Measurements from ENCODE around the gene RHOT2. TPM values are rescaled to one million over a fixed set of nuclear protein-coding genes. Genes with fewer than 3 reads are reported as not detected.
"Not testable (repeated sequence)": the region's sequence is repeated elsewhere in the genome, so short reads cannot be mapped to it uniquely, and the experiment has no call there.

RHOT2 gene
- total RNA-seq, 1 experiment from 2014 or later: 42.7 TPM

DNA sequence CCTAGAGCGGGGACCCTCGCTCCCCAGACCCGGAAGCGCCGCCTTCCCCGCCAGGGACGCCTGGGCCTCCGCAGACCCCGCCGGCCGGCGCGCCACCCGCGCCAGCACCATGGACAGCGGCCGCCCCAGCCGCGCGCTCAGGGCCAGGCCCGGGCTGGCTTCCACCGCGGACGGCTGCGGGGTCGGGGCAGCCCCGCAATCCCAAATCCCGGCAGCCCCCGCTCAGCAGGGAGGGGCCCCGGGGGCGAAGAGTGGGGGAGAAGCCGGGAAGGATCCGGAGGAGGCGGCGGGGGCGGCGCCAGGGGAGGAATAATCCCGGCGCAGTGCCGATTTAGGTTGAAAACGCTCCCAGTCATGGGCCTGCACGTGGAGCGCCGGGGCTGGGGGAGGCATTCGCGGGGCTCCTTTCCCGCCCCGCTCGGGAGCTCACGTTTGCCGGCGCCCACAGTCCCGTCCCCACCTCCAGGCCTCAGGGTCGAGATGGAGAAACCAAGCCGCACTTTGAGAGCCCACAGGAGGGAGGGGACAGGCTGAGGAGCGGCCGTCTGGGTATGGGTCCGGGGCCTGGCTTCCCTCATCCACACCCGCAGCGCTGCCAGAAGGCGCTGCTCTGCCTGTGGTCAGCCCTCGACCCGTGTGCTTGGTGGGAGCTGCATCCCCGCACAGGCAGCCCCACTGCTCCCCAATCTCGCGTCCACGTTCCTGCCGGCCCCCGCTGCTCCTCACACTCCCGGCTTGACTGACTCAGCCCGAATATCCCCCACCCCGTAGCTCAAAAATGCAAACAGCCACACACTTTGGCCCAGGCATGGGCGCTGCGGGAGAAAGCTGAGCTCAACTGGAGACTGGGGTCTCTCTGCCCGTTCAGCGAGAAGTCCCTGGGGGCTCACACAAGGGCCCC, 33.0 kb downstream of the RHOT2 start:
- no peak for DNase-seq (ENCODE audit: low read depth, low spot score)
- in situ Hi-C loops (cut with HindIII; ENCODE audit: low pct_unique_long_range_greater_than_20kb, low sequenced_read_pairs): no loop called here

DNA sequence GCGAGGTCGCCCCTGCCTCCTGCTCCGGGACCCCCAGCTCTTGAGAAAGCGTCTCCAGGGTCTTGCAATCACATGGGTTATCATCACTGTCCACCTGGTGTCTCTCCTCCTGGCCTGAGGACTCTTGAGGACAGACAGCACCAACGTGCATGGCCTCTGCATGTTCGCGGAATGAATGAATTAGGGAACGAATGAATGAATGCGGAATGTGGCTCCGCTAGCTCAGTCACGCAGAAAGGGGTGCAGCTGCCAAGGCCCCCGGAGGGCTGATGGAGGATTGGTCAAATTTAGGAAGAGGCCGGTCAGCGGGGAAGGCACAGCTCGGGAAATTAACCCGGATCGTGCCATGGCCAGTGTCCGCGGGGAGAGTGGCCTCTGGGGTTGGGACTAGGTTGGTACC, 34.4 kb downstream of the RHOT2 start:
- DNase-seq (ENCODE audit: low read depth, low spot score): no peak
- in situ Hi-C loops (cut with HindIII; ENCODE audit: low pct_unique_long_range_greater_than_20kb, low sequenced_read_pairs): no loop called here

DNA sequence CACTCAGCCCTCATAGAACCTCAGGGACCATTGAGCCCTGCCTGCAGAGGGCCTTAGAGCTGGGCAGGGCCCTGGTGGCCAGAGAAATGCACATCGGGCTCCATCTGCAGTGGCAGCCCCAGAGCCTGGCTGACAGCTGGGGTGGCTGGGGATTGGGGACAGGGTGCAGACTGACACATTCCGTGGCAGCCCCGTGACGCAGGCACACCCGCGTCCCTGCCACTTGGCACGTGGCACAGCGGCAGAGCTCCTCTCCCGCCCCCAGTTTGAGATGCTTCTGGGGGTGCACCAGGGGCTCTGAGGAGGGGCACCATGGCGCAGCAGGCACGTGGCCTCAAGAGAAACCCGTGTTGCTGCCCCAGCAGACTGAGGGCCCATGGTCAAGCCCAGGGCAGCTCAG, 35.5 kb downstream of the RHOT2 start:
- in situ Hi-C loops (cut with HindIII; ENCODE audit: low pct_unique_long_range_greater_than_20kb, low sequenced_read_pairs): no loop called here
- no peak for DNase-seq (ENCODE audit: low read depth, low spot score)

DNA sequence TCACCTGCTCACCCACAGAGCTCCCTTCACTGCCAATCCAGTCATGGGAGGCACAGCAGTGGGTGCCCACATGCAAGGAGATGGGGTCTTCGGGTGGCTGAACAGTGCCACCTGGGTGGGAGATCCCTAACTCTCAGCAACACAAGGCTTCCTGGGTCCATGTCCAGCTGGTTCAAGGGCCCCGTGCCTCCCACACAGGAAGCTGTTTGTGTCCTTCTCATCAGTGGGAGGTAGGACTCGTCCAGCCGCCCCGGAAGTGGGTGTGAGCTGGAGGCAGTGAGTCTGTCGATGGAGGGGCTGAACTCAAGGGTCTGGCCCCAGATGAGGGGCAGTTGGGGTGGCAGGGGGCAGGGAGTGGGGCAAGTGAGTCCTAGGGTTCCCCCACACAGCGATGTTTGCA, 36.1 kb downstream of the RHOT2 start:
- in situ Hi-C loops (cut with HindIII; ENCODE audit: low pct_unique_long_range_greater_than_20kb, low sequenced_read_pairs): no loop called here
- no peak for DNase-seq (ENCODE audit: low read depth, low spot score)

DNA sequence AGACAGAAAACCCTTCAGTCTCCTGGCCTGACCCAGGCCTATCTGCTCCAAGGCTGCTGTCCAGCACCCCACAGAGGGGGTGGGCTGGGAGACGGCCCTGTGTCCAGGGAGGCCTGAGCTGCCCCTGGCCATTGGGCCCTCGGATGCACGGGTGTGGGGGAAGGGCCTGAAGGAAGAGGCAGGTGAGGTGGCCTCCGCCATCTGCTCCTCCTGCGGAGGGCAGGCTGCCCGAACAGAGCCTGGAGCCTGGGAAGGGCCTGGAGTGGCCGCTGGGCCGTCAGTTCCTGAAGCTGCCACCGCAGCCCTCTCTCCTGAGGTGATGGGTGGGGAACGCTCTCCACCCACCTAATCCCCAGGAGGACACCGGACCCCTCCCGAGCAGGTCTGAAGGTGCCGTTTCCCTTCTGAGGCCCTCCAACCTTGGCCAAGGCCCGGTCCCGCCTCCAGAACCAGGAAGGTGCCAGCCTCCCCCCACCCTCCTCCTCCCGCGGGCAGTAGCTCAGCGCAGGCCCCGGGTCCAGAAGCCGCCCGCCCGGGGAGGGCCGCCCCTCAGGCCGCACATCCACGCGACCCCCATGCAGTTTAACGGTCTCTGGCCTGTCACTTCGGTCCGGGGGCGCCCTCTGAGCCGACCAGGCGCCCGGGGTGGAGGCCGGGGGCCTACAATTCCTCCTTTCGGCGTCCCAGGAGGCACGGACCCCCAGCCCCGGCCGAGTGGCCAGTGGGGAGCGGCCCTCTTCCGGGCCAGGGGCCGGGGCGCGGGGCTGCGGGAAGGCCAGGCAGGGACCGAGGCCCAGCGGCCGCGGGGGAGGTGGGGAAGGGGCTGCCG, 36.8 kb downstream of the RHOT2 start:
- in situ Hi-C loops (cut with HindIII; ENCODE audit: low pct_unique_long_range_greater_than_20kb, low sequenced_read_pairs): no loop called here

DNA sequence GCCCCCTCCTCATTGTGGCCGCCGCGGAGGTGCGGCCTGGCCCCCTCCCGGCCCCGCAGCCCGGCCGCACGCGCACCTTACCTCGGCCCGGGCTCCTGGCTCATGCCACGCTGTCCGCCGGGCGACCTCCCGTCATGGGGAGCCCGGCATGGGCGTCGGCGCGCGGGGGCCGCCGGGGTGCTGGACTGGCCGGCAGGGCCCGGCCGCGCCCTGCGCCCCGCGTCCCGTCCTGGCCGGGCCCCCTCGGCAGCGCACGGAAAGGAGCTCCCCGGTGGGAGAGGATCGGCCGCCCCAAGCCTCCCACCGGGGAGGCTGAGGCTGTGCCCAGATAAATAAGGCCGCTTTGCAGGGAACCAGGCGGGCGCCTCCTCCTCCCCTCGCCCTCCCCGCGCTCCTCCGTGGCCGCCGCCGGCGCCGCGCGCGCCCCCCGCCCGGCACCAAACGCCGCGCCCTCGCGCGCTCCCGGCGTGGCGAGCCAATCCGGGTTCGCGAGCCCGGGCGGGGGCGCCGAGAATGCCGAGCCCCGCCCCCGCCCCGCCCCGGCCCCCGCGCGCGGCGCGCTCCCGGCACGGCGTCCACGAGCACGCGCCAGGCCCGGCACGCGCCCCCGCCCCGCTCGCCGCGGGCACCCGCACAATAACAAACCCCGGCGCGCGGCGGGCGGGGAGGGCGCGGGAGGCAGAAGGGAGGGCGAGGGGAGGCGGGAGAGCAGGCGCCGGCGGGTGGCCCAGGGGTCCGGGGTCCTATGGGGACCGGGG, 37.7 kb downstream of the RHOT2 start, which contains the start of gene FBXL16:
Gene FBXL16, minus strand, starts transcription at position 371 of the 758 bp plus-strand sequence. CDS start 8,396 bp downstream, outside the sequence.
- DNase-seq (ENCODE audit: low read depth, low spot score): peak; percentile 53
- in situ Hi-C loops (cut with HindIII; ENCODE audit: low pct_unique_long_range_greater_than_20kb, low sequenced_read_pairs): no loop called here

More for the DNA sequence above, 36.8 kb downstream of the RHOT2 start:
- DNase-seq (ENCODE audit: low read depth, low spot score): no peak

DNA sequence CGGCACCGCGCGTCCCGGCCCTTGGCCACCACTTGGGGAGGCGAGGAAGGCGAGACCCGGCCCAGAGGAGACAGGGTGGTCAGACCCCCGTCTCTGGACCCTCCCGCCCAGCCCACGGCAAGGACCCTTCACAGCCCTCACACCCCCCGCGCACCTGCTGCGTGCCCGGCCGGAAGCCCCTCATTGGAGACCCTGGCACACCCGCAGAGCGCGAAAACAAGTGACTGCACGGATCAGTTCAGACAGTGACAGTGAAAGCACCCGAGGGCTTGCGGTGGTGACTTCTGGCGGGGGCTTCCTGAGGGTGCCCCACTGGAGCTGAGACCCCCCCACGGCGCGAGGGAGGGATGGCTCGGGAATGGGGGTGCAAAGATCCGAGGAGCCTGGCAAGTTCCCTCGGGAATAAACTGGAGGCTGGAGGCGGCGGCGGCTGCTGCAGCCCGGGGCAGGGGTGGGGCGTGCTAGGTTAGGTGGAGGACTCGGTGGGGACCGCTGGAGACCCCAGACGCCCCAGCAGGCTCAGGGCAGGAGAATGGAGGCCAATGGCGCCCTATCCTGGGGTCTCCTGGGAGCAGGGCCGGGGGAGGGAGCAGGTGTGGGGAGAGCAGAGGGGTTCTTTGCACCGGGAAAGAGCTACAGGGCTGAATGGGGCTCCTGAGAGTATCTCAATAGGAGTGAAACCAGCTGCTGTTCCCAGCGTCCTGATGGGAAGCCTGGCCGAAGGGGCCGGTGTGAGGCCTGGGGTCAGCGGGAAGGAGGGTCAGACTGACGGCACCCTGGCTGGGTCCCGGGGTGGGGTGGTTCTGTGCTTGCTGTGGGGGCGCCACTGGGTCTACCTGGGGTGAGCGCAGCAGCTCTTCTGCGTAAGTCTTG, 38.5 kb downstream of the RHOT2 start:
- in situ Hi-C loops (cut with HindIII; ENCODE audit: low pct_unique_long_range_greater_than_20kb, low sequenced_read_pairs): no loop called here
- no peak for DNase-seq (ENCODE audit: low read depth, low spot score)

DNA sequence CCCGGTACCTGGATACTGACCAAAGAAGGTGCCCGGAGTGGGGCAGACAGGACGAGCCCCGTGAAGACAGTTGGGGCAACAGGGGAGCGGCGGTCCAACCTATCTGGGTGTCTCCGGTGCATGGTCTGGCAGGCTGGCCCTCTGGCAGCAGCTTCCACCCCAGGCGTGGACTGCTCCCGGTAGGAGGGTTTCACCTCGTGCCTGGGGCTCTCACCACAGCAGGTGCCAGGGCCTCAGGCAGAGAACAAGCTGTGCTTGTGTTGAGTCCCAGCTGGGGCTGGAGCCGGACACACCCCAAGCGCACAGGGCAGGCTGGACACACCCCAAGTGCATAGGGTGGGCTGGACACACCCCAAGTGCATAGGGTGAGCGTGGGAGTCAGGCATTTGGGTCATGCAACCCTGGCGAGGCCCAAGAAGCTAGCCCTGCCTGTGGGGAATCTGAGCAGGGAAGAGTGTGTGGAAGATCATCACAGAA, 39.2 kb downstream of the RHOT2 start:
- no peak for DNase-seq (ENCODE audit: low read depth, low spot score)
- in situ Hi-C loops (cut with HindIII; ENCODE audit: low pct_unique_long_range_greater_than_20kb, low sequenced_read_pairs): no loop called here

DNA sequence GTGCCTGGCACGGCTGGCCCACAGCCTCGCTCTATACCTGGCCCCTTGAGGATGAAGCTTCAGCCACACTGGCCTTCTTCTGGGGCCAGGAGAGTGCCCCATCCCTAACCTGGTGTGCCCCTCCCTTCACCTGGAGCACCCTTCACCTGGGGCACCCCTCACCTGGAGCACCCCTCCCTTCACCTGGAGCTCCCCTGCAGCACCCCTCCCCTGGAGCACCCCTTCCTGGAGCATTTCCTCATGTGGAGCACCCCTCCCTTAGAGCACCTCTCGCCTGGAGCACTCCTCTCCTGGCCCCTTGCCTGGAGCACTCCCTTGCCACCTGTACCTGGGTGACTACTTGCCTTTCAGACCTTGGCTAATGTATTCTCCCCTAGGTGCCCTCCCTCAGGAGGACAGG, 40.1 kb downstream of the RHOT2 start:
- in situ Hi-C loops (cut with HindIII; ENCODE audit: low pct_unique_long_range_greater_than_20kb, low sequenced_read_pairs): no loop called here
- DNase-seq (ENCODE audit: low read depth, low spot score): no peak

DNA sequence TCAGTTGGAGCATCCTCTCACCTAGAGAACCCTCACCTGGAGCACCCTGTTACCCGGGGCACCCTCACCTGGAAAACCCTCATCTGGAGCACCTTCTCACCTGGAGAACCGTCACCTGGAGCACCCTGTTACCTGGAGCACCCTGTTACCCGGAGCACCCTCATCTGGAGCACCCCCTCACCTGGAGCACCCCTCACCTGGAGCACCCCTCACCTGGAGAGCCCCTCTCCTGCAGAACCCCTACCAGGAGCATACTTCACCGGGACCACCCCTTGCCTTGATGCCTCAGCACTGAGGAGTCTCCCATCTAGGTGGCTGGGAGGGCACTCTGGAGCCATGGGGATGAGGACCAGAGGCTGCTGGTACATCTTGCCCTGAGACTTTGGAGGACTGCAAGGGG, 41.0 kb downstream of the RHOT2 start:
- in situ Hi-C loops (cut with HindIII; ENCODE audit: low pct_unique_long_range_greater_than_20kb, low sequenced_read_pairs): no loop called here
- DNase-seq (ENCODE audit: low read depth, low spot score): no peak

DNA sequence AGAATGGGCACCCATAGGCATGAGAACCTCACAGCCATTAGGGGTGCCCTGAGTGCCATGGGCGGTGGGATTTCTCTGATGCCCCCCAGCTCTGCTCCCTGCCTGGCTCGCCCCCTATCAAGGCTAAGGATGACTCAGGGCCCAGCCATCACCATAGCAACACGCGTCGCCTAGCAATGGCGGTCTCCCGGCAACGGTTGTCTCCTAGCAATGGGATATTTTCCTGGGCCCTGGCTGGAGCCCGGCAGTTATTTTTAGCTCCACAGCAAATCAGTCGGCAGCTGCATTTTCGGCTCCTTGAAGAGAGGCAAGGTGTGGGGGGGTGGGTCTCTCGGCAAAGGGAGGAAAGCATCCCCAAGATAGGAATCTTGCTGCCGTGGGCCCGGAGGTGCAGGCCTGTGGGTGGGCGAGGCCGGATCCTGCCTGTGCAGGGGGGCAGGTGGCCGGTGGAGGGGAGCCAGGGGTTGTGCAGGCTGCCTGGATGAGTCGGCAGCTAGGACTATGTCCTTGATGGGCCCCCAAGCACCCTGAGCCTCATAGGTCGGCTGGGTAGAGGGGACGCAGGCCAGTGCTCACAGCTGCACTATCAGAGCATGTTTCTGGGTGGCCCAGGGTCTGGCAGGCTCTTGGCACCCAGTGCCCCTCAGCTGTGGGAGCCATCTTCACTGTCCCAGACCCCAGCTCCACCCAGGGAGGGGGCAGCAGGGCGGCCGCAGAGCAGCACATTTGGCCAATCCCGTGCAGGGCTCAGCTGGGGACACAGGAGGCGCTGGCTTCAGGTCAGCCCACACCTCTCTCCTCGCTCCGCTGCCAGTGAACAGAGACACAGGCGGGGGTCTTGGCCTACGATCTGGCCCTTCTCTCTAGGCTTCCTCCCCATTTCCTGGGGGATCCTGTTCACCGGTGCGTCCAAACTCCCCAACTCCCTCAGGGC, 41.9 kb downstream of the RHOT2 start:
- DNase-seq (ENCODE audit: low read depth, low spot score): peak; percentile 48
- in situ Hi-C loops (cut with HindIII; ENCODE audit: low pct_unique_long_range_greater_than_20kb, low sequenced_read_pairs): no loop called here

DNA sequence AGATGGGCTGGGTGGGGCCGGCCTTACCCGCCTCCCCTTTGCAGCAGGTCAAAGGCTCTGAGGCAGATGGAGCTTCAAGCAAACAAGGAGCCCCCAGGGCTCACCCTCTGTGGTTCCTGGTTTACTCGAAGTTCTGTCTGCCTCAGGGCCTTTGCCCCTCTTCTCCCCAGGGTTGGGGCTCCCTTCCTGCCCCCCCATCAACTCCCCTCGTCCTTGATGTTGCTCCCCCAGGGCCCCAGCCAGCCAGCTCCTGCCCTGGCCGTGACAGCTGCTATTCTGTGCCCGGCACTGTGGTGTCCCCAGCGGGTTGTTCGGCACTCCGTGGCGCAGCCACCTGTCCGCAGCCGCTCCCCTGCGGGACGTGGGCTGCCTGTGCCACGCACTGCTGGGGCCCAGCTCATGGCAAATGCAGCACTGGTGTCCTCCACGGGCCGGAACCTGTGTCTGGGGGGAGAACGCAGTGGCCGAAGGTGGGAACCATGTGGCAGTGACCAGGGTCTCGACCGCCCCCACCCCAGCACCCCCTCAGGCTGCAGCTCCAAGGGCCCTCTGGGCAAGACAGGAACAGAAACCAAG, 42.7 kb downstream of the RHOT2 start:
- in situ Hi-C loops (cut with HindIII; ENCODE audit: low pct_unique_long_range_greater_than_20kb, low sequenced_read_pairs): no loop called here
- DNase-seq (ENCODE audit: low read depth, low spot score): no peak

DNA sequence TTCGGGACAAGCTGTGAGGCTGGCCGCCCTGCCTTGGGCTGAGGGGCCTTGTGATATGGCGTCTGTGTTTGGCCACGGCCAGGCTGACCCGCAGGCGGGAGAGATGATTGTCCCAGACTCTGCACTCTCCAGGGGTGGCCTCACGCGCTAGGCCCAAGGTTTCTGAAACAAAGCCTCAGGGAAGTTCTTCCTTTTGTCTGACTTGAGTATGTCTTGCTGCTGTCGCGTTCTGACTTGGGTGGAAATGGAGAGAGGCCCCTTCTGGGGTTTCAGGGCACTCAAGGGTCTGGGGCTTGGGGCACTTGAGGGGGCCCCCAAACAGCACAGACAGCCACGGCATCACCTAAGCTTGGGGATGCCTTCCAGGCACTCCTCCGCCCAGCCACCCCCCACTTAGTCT, 43.2 kb downstream of the RHOT2 start:
- in situ Hi-C loops (cut with HindIII; ENCODE audit: low pct_unique_long_range_greater_than_20kb, low sequenced_read_pairs): no loop called here
- DNase-seq (ENCODE audit: low read depth, low spot score): no peak

DNA sequence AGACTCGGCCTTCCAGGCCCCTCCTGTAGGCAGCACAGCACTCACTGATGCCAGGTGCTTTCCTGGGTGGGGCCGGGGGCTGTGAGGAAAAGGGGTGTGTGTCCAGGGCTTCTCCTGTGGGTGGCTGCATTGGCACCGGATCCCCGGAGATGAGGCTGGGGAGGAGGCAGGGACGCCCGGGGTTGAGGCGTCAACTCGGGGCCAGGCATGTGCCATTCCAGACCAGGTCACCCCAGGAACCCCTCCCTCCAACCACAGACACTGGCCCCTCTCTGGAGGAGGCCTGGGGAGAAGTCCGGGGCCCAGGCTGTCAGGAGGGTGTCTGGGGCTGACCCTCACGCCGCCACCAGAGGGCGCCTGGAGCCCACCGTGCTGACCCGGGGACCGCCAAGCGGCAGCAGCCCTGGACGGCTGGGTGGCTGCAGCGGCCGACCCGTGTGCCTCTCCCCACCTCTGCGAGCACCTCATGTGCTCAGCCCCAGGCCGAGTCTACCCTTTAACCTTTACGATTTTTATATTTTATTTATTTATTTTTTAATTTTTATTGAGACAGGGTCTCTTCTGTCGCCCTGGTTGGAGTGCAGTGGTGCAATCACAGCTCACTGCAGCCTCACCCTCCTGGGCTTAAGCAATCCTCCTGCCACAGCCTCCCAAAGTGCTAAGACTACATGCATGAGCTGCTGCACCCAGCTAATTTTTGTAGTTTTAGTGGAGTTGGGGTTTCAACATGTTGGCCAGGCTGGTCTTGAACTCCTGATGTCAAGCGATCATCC, 43.8 kb downstream of the RHOT2 start:
- in situ Hi-C loops (cut with HindIII; ENCODE audit: low pct_unique_long_range_greater_than_20kb, low sequenced_read_pairs): no loop called here
- DNase-seq (ENCODE audit: low read depth, low spot score): peak; percentile 71

DNA sequence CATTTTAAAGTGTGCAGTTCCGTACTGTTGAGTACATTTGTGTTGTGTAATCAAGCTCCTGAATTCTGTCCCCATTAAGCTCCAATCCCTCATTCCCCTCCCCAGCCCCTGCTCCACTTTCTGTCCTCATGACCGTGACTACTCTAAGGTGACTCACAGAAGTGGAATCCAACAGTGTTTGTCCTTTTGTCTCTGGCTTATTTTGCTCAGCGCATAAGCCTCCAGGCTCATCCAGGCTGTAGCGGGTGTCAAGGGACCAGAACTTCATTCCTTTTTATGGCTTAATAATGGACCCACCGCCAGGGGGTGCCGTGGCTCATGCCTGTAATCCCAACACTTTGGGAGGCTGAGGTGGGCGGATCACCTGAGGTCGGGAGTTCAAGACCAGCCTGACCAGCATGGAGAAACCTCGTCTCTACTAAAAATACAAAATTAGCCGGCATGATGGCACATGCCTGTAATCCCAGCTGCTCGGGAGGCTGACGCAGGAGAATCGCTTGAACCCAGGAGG, 44.9 kb downstream of the RHOT2 start:
- in situ Hi-C loops (cut with HindIII; ENCODE audit: low pct_unique_long_range_greater_than_20kb, low sequenced_read_pairs): not testable (repeated sequence)
- DNase-seq (ENCODE audit: low read depth, low spot score): peak; percentile 96
